Stimulated activated CD8-positive, alpha-beta memory T cell treated with anti-CD3 and anti-CD28 coated beads, Interleukin-4, amount 100 ng/mL, for 24 hours (primary cell): Measurements from ENCODE around the gene BBOX1.

ENCODE experiments used
- DNase-seq: peaks from one replicate; pipeline ENCODE4 v3.0.0-alpha.2; 2020; ENCODE audit warnings: low read depth

The BBOX1 gene

DNA sequence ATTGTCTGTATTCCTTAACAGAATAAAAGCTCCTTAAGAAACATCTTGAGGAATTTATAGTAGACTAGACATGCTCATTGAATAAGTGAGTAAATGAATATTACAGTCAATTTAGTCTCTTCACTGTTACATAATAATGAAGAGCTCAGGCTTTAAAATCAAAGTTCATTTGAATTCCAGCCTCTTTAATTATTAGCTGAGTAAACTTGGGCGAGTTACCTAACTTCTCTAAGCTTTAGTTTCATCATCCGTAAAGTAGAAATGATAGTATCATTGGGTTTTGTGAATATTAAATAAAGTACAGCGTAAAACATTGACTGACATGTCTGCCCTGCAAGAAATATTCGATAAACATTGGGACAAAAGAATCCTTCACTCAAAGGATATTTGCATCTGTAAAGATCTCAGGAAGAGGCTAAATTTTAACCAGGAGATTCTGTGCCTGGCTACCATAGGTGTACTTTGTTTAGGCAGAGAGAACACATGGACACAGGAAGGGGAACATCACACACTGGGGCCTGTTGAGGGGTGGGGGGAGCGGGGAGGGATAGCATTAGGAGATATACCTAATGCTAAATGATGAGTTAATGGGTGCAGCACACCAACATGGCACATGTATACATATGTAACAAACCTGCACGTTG is 15.2 kb upstream of the BBOX1 start:
- no peak for DNase-seq

DNA sequence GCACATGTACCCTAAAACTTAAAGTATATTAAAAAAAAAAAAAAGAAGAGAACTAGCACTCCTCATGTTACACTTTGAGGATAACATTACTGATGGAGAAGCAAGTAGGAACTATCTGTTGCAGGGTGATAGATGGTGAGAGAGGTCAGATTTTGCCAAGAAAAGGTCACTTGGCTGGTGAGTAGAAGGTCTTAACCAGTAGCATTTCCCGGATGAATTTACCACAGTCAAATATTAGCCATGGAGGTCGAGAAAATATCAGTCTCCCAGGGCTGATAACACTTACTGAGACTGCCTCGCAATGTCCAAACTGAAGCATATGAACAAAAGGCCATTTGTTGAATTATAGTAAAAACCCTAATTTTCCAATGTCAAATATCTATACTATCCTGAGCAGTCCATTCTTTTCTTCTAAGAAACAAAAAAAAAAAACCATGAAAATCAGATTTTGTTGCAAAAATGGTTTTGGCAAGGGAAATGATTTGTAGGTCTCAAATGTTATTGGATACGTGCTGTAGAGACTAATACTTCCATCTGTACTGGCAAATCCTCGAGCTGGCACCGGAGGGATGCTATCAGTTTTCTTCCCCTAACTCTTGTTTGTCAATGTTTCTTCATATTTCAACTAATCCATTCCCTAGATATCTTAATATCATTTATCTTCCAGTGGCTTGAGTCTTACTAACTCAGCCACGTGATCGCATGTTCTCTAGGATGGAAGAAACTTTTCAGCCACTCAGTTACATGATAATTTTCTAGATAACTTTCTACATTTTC is 14.5 kb upstream of the BBOX1 start:
- no peak for DNase-seq

DNA sequence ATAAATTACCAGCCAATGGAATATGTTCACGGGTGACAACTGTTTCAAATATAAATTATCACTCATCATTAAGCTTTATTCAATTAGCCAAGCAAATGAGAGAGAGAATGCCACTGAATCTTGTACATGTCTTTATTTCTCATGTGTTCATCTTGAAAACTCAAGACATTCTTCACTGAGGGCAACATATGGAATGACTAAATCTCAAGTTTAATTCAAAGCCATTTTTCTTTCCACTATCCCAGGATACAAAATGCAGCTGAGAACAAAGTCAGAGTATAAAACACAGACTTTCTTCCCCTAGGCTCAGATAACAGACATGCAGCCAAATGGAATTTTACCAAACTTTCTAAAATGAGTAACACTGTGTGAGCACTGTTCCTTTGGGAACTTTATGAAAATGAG is 12.1 kb upstream of the BBOX1 start:
- no peak for DNase-seq

DNA sequence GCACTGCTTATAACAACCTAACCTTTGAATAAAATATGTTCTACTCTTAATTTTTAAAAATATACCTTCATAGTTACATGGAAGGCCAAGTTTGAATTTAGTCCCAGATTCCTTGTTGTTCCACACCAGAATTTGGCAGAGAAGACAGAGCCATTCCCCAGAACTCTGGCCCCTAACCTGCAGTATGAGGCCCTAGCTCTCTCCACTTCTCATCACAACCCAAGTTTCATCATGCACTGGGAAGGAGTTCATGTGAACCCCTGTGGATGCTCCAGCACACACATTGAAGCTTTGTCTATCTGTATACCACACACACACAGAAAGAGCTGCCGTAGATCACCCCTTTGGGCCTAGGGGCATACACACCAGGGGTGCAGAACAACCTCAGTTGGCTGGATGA is 10.6 kb upstream of the BBOX1 start:
- DNase-seq: no peak

DNA sequence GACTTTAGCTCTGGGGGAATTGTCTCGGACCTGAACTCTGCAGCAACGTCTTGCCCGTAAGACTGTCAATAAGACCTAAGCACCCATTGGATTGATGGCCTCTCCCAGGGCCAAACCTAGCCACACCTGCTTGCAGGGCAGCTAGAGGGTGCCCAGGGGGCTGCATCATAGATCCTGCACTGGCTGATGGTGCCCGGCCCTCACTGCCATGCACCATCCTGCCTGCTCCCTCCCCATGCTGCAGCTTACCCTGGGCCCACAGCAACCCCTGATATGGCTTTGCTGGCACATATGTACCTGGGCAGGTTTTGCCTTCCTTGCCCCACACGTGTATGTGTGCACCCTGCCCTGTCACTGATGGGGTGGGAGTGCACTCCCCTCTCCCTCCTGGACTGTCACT is 8.9 kb upstream of the BBOX1 start:
- no peak for DNase-seq

DNA sequence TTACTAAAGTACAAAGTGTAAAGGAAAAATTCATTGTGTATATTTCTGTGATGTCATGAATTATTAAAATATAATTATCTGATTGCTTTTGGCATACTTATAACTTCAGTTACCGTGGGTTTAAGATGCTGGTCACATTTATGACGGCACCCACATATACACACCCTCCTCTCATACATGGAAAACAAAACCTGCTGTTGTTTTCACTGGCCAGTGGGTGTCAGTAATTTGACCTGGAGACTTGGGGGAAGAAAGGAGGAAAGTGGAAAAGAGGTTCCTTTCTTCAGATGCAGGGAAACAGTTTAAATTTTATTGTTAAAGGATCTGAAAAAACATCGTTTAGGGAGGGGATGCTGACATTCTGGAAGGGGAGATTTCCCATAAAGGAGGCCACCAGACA is 742 bp upstream of the BBOX1 start:
- DNase-seq: no peak

DNA sequence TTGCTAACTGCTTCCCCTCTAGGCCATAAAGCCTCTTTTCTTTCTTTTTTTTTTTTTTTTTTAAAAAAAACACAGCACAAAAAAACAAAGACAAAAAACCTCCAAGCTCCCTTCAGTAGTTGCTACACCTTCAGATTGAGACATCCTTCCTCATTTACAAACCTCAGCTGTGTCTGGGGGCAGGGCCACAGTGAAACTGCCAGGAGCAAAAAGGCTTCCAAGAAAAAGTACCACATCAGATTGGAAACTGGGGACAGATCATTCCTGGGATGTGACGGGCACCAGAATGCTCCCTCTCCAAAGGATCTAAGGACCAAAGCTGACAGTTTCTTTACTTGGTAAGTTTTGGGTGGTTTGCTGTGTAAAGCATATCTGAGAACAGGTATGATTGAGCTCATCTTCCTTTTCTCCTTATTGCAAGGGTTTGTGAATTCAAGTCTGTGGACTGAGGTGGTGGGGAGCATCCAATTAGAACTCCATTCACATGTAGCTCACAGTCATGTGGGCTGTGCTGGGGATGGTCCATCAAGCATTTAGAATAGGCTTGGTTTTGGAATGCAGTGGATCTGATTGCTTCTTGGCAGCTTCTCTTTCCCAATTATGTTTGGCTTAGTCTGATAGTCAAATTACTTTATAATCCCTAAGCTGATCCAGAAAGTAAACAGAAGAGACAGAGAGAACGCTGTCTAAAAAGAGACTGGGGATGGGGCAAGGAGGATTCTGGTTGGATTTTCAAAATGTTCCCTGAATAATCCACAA is 705 bp downstream of the BBOX1 start:
- DNase-seq: no peak

DNA sequence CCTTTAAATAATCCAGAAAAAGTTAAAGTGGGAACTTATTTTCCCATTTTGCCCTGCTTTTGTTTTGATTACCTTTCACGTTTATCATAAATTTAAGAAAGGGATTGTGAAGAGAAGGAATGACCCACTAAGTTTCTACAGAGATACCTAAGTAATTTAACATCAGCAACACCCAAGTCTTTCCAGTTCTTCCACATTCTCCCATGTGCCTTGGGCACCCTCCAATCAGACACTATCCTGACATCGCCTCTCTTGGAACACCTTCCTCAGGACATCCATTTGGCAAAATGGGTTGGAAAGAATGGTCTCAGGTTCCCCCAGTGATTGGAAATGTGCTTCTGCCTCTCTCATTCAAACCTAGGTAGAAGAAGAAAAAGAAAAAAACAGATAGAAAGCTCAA is 6.3 kb downstream of the BBOX1 start:
- DNase-seq: no peak

DNA sequence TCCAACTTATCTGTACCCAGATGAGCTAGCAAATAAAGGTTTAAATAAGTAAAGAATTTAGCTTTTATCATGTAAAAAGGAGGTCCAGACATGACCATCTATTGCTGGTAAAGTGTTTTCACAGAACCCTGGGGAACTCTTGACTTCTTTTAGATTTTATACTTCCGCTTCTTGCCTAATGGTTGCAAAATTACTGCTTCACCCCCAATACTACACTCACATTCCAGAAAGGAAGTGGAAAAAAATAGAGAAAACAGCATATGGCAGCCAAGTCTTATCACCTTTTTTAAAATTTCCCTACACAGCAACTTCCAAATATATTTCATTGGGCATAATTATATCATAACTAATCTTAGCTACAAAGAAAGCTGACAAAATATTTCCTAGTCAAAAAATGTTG is 12.1 kb downstream of the BBOX1 start:
- no peak for DNase-seq

DNA sequence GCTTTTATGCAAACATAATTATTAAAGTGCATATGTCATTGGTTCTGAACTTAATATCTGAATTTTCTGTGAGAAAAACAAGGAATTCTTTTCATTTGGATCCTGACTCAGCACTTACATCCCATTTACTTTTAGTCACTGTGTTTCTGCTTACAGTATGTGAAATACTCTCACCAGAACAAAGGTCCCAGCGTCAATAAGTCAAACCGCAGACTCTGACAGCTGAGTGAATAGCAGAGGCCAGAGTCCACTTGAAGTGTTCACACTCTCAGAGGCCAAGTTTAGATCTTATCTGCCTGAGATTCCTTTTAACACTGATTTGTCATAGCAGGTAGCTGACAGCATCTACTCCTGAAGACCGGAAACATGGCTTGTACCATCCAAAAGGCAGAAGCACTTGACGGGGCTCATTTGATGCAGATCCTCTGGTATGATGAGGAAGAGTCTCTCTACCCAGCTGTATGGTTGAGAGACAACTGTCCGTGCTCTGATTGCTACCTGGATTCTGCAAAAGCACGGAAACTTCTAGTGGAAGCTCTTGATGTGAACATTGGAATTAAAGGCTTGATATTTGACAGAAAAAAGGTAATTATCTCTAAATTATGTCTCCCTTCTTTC is 14.6 kb downstream of the BBOX1 start:
- no peak for DNase-seq

DNA sequence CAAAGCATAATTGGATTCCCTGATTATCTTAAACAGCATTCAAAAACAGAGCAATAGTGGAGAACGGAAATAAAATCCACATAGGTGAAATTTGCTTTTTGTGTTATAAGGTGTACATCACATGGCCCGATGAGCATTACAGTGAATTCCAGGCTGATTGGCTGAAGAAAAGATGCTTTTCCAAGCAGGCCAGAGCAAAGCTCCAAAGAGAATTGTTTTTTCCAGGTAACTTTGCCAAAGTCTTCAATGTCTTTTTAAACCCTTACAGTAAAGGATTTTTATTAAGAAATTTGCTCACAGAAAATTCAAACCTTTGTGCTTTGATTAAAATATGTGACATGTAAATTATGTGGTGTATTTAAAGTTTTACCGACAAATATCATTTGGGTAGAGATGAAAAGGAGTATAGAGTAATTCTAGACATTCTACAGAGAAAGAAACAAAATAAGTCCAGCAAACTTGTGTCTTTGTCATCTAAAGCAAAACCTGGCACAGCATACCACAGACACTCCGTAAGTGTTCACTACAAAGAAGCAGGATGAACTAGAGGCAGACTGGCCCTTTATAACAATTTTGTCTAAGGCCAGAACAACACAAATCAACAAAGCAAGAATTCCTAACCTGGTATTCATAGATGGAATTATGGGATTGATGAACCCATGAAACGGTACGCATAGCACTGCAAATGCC is 16.6 kb downstream of the BBOX1 start:
- no peak for DNase-seq

DNA sequence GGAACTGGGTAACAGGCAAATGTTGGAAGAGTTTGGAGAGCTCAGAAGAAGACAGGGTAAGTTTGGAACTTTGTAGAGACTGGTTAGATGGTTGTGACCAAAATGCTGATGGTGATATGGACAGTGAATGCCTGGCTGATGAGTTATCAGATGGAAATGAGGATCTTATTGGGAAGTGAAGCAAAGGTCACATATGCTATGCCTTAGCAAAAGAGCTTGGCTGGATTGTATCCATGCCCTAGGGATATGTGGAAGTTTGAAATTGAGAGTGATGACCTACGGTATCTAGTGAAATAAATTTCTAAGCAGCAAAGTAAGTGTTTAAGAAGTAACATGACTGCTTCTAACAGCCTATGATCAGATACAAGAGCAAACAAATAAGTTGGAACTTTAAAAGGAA is 17.8 kb downstream of the BBOX1 start:
- DNase-seq: no peak

DNA sequence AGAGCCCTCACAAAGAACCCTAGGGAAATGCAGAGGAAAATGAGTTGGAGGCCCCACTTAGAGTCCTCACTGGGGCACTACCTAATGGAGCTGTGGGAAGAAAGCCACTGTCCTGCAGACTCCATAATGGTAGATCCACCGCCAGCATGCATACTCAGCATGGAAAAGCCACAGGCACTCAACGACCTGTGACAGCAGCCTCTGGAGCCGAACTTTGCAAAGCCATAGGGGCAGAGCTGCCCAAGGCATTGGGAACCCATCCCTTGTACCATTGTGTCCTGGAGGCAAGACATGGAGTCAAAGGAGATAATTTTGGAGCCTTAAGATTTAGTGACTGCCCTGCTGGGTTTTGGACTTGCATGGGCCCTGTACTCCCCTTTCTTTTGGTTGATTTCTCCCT is 18.8 kb downstream of the BBOX1 start:
- DNase-seq: no peak

DNA sequence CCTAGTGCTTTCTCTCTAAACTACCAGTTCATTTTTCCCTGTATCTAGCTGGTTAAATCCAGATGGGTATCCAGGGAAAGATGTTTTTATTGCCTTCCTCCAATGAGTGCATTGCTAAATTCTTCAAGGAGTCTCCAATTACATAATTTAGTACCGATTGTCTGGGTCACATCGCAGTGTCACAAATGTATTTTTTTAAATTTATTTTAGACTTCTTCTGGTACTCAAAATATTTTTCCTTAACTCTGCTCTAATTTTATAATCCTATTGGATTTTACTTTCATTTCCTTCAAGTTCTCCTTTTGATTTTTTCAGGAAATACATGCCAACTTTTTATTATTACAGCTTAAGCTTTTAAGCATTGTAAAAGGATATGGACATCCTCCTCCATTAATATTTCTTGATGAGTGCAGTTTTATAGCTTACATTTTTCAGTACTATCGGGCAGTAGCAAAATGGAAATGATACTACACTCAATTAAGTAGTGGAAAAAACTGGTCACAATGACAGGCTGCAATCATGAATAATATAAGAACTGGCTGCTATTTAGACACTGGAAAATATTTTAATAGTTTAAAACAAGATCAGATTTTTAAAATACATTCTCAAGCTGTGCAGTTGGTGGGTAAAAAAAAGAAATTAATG is 20.3 kb downstream of the BBOX1 start:
- no peak for DNase-seq

DNA sequence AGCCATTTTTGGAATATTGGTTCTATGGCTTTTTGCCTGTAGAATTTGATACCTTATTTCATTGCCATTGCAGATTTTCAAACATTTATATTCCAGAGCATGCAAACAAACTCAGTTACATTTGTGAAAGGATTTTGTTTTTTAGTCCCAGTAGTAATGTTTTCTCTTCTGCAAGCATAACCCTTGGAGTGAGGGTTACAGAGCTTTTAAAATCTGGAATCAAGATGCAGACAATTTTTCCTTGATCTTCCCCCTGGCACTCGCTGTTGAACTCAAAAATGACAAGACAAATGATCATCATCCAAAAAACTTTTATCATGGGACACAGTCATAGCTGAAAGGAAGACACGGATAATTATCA is 20.8 kb downstream of the BBOX1 start:
- no peak for DNase-seq

DNA sequence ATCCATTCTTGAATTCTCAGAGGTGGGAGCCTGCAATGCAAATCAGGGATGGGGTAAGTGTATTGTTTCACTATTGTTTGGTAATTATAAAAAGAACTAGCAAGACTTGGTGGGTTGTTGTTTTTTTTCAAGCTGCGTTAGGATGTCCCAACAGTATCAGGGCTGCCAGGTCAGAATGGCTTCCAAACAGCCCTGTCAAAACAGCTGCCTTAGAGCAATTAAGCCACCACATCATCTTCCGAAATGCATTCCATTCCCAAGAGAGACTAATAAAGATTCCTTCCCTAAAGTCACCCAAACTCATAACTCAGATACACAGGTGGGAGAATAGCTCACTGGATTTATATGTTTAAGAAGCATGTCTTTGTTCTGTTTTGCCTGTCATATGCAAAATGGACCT is 23.5 kb downstream of the BBOX1 start:
- no peak for DNase-seq

DNA sequence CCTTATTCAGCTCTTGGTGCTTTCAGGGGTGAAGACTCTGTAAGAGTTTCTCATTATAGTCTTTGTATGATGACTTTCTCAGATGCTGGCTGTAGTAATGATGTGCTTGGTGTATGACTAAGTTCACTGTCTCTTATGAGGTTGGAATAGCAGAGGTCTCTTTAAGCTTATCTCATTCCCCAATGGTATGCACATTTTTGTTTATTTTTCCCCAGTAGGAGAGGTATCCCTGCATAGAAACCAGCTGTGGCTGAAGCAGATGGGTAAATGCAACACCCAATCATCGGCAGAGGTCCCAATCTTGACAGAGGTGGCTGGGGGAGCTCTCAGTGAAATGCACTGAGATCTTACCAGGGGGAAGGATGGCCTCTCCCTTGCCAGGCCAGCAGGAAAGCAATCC is 34.6 kb downstream of the BBOX1 start:
- no peak for DNase-seq

DNA sequence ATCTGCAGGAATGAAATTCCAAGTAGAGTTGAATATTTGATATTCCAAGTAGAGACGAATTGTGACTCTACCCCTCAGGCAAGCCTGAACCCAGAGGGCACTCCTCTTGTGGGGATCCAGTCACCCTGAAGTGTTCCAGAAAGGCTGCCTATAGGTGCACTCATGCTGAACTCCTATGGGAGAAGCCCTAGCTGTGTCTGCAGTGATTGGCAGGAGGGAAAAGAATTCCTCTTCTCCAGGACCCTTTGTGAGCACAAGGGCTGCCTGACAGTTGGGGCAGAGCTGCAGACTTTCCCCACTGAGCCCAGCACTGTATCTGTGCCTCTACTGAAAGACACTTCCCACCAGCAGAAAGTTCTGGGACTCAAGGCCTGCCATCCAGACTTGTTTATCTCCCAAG is 35.0 kb downstream of the BBOX1 start:
- no peak for DNase-seq

DNA sequence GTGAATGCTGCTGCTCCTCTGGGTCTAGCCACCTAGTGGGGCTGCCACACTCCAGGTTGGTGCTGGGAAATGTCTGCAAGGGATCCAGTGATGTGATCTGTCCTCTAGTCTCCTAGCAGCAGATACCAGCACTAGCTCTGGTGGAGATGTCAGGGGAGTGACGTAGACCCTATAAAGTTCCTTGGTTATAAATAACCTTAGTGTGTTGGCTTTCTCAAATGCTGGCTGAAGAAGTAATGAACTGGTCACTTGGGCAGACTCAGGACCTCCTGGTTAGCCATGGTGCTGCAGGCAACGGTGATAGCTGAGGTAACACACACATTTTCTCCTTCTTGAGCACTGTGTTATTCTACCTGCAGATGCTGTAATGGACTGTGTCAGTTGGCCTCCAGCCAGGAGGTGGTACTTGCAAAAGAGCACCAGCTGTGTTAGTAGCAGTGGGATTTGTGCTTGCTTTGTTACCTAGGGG is 35.5 kb downstream of the BBOX1 start:
- no peak for DNase-seq

DNA sequence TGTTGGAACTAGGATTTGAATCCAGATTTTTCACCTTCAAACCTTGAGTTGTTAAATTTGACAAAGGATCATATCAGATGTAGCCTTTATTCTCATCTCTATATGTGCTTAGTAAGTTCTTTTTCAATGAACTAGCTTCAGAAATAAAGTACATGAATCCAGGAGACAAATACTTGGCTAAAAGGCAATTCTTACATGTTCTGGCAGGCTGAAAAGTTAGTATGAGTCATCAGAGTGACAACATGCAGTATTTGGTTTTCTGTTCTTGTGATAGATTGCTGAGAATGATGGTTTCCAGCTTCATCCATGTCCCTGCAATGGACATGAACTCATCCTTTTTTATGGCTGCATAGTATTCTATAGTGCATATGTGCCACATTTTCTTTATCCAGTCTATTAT is 40.4 kb downstream of the BBOX1 start:
- no peak for DNase-seq

DNA sequence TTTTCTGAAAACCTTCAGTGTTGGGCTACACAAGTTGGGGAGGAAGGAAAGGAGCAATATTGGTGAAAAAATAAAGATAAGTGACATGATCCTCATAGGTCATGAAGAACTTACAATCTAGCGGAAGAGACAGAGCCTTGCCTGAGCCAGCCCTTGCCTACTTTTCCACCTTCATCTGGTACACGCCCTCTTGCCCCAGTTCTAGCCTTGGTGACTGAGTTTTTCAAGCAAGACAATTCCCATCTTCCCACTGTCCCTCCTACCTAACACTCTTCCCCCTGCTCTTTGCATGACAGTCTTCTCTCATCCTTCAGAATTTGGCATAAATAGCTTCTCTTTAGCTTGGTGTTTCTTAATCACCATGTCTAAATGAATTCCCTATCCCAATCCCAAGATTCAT is 42.6 kb downstream of the BBOX1 start:
- no peak for DNase-seq

DNA sequence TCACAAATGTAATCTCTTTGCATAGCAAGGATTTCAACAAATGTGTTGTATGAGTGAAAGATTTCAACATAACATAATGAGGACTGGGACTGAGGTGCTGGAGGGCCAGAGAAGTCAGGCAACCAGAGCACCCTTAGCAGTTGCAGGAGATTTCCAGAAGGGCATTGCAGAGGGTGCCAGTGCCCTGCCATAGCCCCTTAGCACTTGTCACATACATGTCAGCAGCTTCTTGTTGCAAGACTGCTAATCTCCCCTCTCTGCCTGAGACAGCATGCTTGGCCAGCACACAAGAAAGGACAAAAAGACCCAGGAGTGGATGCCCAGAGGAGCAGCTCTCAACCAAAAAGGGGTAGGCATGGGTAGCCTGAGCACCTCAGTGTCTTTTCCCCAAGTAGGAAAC is 43.2 kb downstream of the BBOX1 start:
- no peak for DNase-seq
